K562 (cell line): ENCODE measurements around the gene MAP1LC3B2. TPM values are rescaled to one million over a fixed set of nuclear protein-coding genes. Genes with fewer than 3 reads are reported as not detected.

Experiments used
- ATAC-seq: fragments of 200-7000 bp; cut with Tn5 transposase; 3 replicates; pipeline ENCODE4 v1.9.1; 2020; ENCODE audit warnings: moderate library complexity
- BruUV-seq: library from RNA; stranded (reverse); fragments of 400-500 nt; replicated peaks from 2 replicates; lab custom pipeline; 2021; lab: Mats Ljungman, UMichigan
- CTCF ChIA-PET: fragments of 300-600 bp; formaldehyde crosslinking; extraction: SDS; loops from one replicate; lab custom pipeline; 2021; ENCODE audit warnings: low intra/inter-chr PET ratio; lab: Yijun Ruan, JAX
- POLR2A ChIA-PET: fragments of 300-600, 350-650 bp; sonication (Branson Sonifier 250); formaldehyde crosslinking; extraction: SDS; loops from one replicate; lab custom pipeline; 2021; ENCODE audit warnings: antibody characterized with exemption, inconsistent platforms; lab: Yijun Ruan, JAX
- DNase-seq, 4 experiments: peaks; one replicate each; pipeline versions ENCODE4 v3.0.0 to v3.0.0-alpha.2; 2011 to 2018; ENCODE audit warnings: low spot score in 3 of 4, mixed read lengths in 3 of 4; ENCODE audit errors: extremely low read depth in 1 of 4
- FAIRE-seq: peaks from 2 replicates; lab custom pipeline; 2011; peaks lifted over from hg19 to GRCh38; lab: Jason Lieb, UNC
- H2AFZ ChIP-seq: 2 replicates; pipeline ENCODE4 v1.6.0; 2011; ENCODE audit warnings: low read depth, low read length, control low read depth, inconsistent platforms
- H3K27ac ChIP-seq: fragments of 200-600 bp; 3 replicates; pipeline ENCODE4 v1.8.0; 2011; ENCODE audit warnings: low read depth, mild to moderate bottlenecking, control low read depth, inconsistent platforms, low read length, moderate library complexity, mixed read lengths; ENCODE audit errors: extremely low read depth
- H3K27me3 ChIP-seq, 2 experiments: fragments of 300-600 bp in 1 of 2; 2 replicates in 1 of 2; 3 replicates in 1 of 2; pipeline versions ENCODE4 v1.6.0 to v1.8.0; 2011; ENCODE audit warnings: inconsistent platforms in 2 of 2, low read length in 2 of 2, mild to moderate bottlenecking in 1 of 2, mixed read lengths in 1 of 2, moderate library complexity in 1 of 2; ENCODE audit not compliant: control insufficient read depth in 2 of 2, insufficient read depth in 2 of 2
- H3K36me3 ChIP-seq: fragments of 300-600 bp; 3 replicates; pipeline ENCODE4 v1.8.0; 2011; ENCODE audit warnings: mild to moderate bottlenecking, low read length, inconsistent platforms; ENCODE audit not compliant: control insufficient read depth, insufficient read depth
- H3K4me1 ChIP-seq, 2 experiments: fragments of 200-600 bp in 1 of 2; replicated peaks in 1 of 2; 2 replicates in 1 of 2; 3 replicates in 1 of 2; pipeline versions ENCODE4 v1.5.1 to v1.8.0; 2011; ENCODE audit warnings: inconsistent platforms in 2 of 2, low read length in 2 of 2, mild to moderate bottlenecking in 1 of 2, mixed read lengths in 1 of 2, moderate library complexity in 1 of 2; ENCODE audit not compliant: control insufficient read depth in 2 of 2, insufficient read depth in 2 of 2
- H3K4me2 ChIP-seq: 2 replicates; pipeline ENCODE4 v1.6.1; 2011; ENCODE audit warnings: low read length, control low read depth, inconsistent platforms, mixed read lengths; ENCODE audit not compliant: insufficient read depth
- H3K4me3 ChIP-seq: fragments of 200-600 bp; sonication (generic), shearing (Covaris generic); 2 replicates; pipeline ENCODE4 v1.5.1; 2016; ENCODE audit warnings: control low read depth, inconsistent platforms
- H3K79me2 ChIP-seq: fragments of 200-600 bp; 3 replicates; pipeline ENCODE4 v1.8.0; 2011; ENCODE audit warnings: low read length, inconsistent platforms; ENCODE audit not compliant: control insufficient read depth, insufficient read depth
- H3K9ac ChIP-seq, 2 experiments: 2 replicates each; pipeline versions ENCODE4 v1.6.0 to v1.6.1; 2011; ENCODE audit warnings: low read depth in 2 of 2, low read length in 2 of 2, control low read depth in 1 of 2, inconsistent platforms in 1 of 2, mild to moderate bottlenecking in 1 of 2, mixed read lengths in 1 of 2; ENCODE audit not compliant: insufficient read depth in 1 of 2
- H3K9me1 ChIP-seq: one replicate; pipeline ENCODE4 v1.6.0; 2011; ENCODE audit warnings: inconsistent platforms, mild to moderate bottlenecking, low read length, moderate library complexity; ENCODE audit not compliant: control insufficient read depth, insufficient read depth
- H3K9me3 ChIP-seq: replicated peaks from 2 replicates; pipeline ENCODE4 v1.5.1; 2011; ENCODE audit warnings: low read depth, low read length, inconsistent platforms; ENCODE audit not compliant: control insufficient read depth, insufficient read depth
- H4K20me1 ChIP-seq: replicated peaks from 2 replicates; pipeline ENCODE4 v1.6.1; 2011; ENCODE audit warnings: low read length, inconsistent platforms, mixed read lengths; ENCODE audit not compliant: control insufficient read depth, insufficient read depth
- ARID1B ChIP-seq: fragments of 450-650 bp; IDR thresholded peaks from 2 replicates; pipeline ENCODE4 v1.6.1; 2016; ENCODE audit warnings: antibody characterized with exemption, mild to moderate bottlenecking, inconsistent platforms
- CBFA2T2 ChIP-seq: fragments of 450-650 bp; conservative IDR thresholded peaks from 2 replicates; pipeline ENCODE4 v1.6.1; 2017; ENCODE audit warnings: mild to moderate bottlenecking
- DACH1 ChIP-seq: fragments of 450-650 bp; IDR thresholded peaks from 2 replicates; pipeline ENCODE4 v1.6.1; 2018; ENCODE audit not compliant: partially characterized antibody
- DPF2 ChIP-seq: fragments of 450-650 bp; IDR thresholded peaks from 2 replicates; pipeline ENCODE4 v1.6.1; 2016
- FOSL1 ChIP-seq: fragments of 200-800 bp; sonication (Bioruptor generic); conservative IDR thresholded peaks from 2 replicates; pipeline ENCODE4 v1.6.1; 2016; ENCODE audit warnings: missing genetic modification characterization, missing compliant biosample characterization
- FOXA3 ChIP-seq, 2 experiments: fragments of 450-650 bp in 1 of 2; sonication (generic) in 1 of 2; formaldehyde crosslinking; IDR thresholded peaks in 1 of 2; conservative IDR thresholded peaks in 1 of 2; 2 replicates each; pipeline versions ENCODE4 v1.4.0 to v1.8.0; 2020 to 2022; ENCODE audit warnings: mild to moderate bottlenecking in 2 of 2, missing genetic modification reagents in 1 of 2
- HDAC2 ChIP-seq: fragments of 450-650 bp; IDR thresholded peaks from 2 replicates; pipeline ENCODE4 v1.6.1; 2016; ENCODE audit warnings: mild to moderate bottlenecking
- IRF1 ChIP-seq: sonication (generic); formaldehyde crosslinking; IDR thresholded peaks from 2 replicates; pipeline ENCODE4 v1.8.0; 2022; ENCODE audit warnings: missing genetic modification reagents, mild to moderate bottlenecking, borderline replicate concordance
- KDM1A ChIP-seq, 2 experiments: fragments of 450-650 bp; IDR thresholded peaks; 2 replicates each; pipeline ENCODE4 v1.6.1; 2016; ENCODE audit warnings: mild to moderate bottlenecking in 2 of 2
- MEF2A ChIP-seq: IDR thresholded peaks from 2 replicates; pipeline ENCODE4 v1.6.1; 2011; ENCODE audit warnings: low read depth, mild to moderate bottlenecking, low read length, moderate library complexity; ENCODE audit not compliant: control insufficient read depth
- MEIS2 ChIP-seq: fragments of 450-650 bp; IDR thresholded peaks from 2 replicates; pipeline ENCODE4 v1.6.1; 2014; ENCODE audit warnings: mild to moderate bottlenecking; ENCODE audit not compliant: partially characterized antibody
- NCOR1 ChIP-seq: fragments of 450-650 bp; IDR thresholded peaks from 2 replicates; pipeline ENCODE4 v1.6.1; 2016; ENCODE audit warnings: mild to moderate bottlenecking, moderate library complexity
- NRF1 ChIP-seq, 2 experiments: fragments of 450-650 bp; IDR thresholded peaks in 1 of 2; conservative IDR thresholded peaks in 1 of 2; 2 replicates each; pipeline ENCODE4 v1.6.1; 2014; ENCODE audit warnings: mild to moderate bottlenecking in 2 of 2
- PRMT5 ChIP-seq: sonication (generic); formaldehyde crosslinking; IDR thresholded peaks from 2 replicates; pipeline ENCODE4 v1.5.0; 2020; ENCODE audit warnings: missing genetic modification reagents
- PYGO2 ChIP-seq: fragments of 450-650 bp; IDR thresholded peaks from 2 replicates; pipeline ENCODE4 v1.6.1; 2016; ENCODE audit warnings: mild to moderate bottlenecking, missing genetic modification characterization, moderate library complexity, missing compliant biosample characterization
- RBM15 ChIP-seq: fragments of 200-400 bp; formaldehyde crosslinking; IDR thresholded peaks from 2 replicates; pipeline ENCODE4 v1.6.1; 2018; ENCODE audit warnings: mild to moderate bottlenecking, low read length, moderate library complexity; ENCODE audit not compliant: insufficient read depth
- RBM34 ChIP-seq: fragments of 200-400 bp; formaldehyde crosslinking; IDR thresholded peaks from 2 replicates; pipeline ENCODE4 v1.6.1; 2018; ENCODE audit warnings: low read length, borderline replicate concordance; ENCODE audit not compliant: insufficient read depth
- SMARCA4 ChIP-seq: fragments of 450-650 bp; IDR thresholded peaks from 2 replicates; pipeline ENCODE4 v1.6.1; 2016
- SMARCB1 ChIP-seq: IDR thresholded peaks from 2 replicates; pipeline ENCODE4 v1.6.1; 2011; ENCODE audit warnings: improper control_type of control experiment, low read depth; ENCODE audit not compliant: insufficient read length
- TAL1 ChIP-seq: fragments of 450-650 bp; IDR thresholded peaks from 2 replicates; pipeline ENCODE4 v1.6.1; 2016; ENCODE audit warnings: mild to moderate bottlenecking
- TCFL5 ChIP-seq: fragments of 250-450 bp; sonication (Bioruptor Pico); conservative IDR thresholded peaks from 2 replicates; pipeline ENCODE4 v1.6.1; 2021; ENCODE audit warnings: mild to moderate bottlenecking, moderate library complexity, matching md5 sums
- TEAD4 ChIP-seq, 2 experiments: sonication (generic) in 1 of 2; formaldehyde crosslinking in 1 of 2; IDR thresholded peaks; 2 replicates each; pipeline versions ENCODE4 v1.6.1 to v1.8.0; 2012 to 2022; ENCODE audit warnings: borderline replicate concordance in 1 of 2, inconsistent platforms in 1 of 2, low read length in 1 of 2, mild to moderate bottlenecking in 1 of 2, missing genetic modification reagents in 1 of 2
- ZNF143 ChIP-seq: sonication (generic); formaldehyde crosslinking; IDR thresholded peaks from 2 replicates; pipeline ENCODE4 v1.9.0; 2022; ENCODE audit warnings: mild to moderate bottlenecking, missing genetic modification reagents
- ZNF212 ChIP-seq: fragments of 450-650 bp; formaldehyde crosslinking; IDR thresholded peaks from 2 replicates; pipeline ENCODE4 v1.4.0; 2020; ENCODE audit warnings: mild to moderate bottlenecking
- ZNF263 ChIP-seq: sonication (generic); formaldehyde crosslinking; IDR thresholded peaks from 2 replicates; pipeline ENCODE4 v1.8.0; 2022; ENCODE audit warnings: mild to moderate bottlenecking, missing genetic modification reagents, borderline replicate concordance
- ZNF780A ChIP-seq: fragments of 250-450 bp; sonication (Bioruptor Pico); IDR thresholded peaks from 2 replicates; pipeline ENCODE4 v1.5.0; 2021; ENCODE audit warnings: mild to moderate bottlenecking
- WGBS: fragments of 100-300 bp; shearing (Covaris generic); methylation state at CpG from one replicate; pipeline ENCODE4 v1.1.6; 2016; ENCODE audit warnings: low coverage, mixed read lengths; ENCODE audit not compliant: insufficient coverage; ENCODE audit errors: missing lambda C conversion rate; 5-methylcytosine and 5-hydroxymethylcytosine counted together
- in situ Hi-C: fragments of 300-500 bp; cut with MboI; formaldehyde crosslinking; loops from 4 replicates; pipeline ENCODE4 v1.15.0; 2018; ENCODE audit warnings: inconsistent platforms, mixed read lengths
- intact Hi-C: fragments of 100-400 bp; cut with micrococcal nuclease; formaldehyde crosslinking; loops from 2 replicates; pipeline ENCODE4 v1.14.2; 2022
- polyA plus RNA-seq, 8 experiments: library from polyadenylated mRNA; depleted of rRNA in 4 of 8; stranded (reverse) in 5 of 8; unstranded in 3 of 8; fragments of >200 nt; fragmentation: Nextera tagmentation in 2 of 8; fragmentation: Illumina TruSeq in 1 of 8; extraction: Ambion mirVana in 2 of 8; extraction: Trizol in 1 of 8; gene quantifications; 2 replicates each; pipeline versions ENCODE4 v1.2.1 to v1.2.3, GENCODE V29; 2011 to 2014; ENCODE audit warnings: inconsistent platforms in 1 of 8, missing spikeins in 1 of 8
- total RNA-seq, 7 experiments: library from RNA; depleted of rRNA in 6 of 7; stranded (reverse); fragments of >200 nt in 6 of 7; fragmentation: Illumina TruSeq in 2 of 7; extraction: Trizol in 2 of 7; gene quantifications; 2 replicates each; pipeline versions ENCODE4 v1.2.1 to v1.2.3, GENCODE V29; 2011 to 2021; ENCODE audit warnings: low replicate concordance in 1 of 7

The MAP1LC3B2 gene
- total and polyA plus RNA-seq, 9 of the 15 experiments (the other 6 are each of a cell fraction or from before 2014, with no cell fraction given): 0.53 to 2.8 (median 0.76) TPM; not detected in 2

DNA sequence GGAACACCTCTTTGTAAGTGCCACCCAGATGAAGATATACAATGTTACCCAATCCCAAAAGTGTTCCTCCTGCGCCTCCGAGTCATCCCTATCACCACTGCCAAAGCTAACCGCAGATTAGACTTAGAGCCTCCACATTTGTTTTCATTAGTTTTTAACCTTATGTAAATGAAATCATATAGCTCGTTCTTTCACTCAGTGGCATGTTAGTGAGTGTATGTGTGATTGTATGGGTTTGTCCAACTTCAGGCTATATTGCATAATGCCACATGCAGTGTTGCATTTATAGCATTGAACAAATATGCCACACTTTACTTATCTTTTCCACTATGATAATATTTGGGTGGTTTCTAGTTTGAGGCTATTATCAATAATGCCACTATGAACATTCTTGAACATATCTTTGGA is 18.0 kb downstream of the MAP1LC3B2 start:
- Histone ChIP-seq H3K79me2 (no peaks in the 10 kb centered on the region), H3K4me1 (peaks cover 8 to 9% of the 10 kb centered on the region in 2 experiments), H3K9me3 (no peaks in the 10 kb centered on the region), H3K4me2 (peak overlapping the region; percentile 6; the same call in 1 of the 2 replicates), H4K20me1 (no peaks in the 10 kb centered on the region), H3K4me3 (no peak overlapping the region), H3K9me1 (no peaks in the 10 kb centered on the region), H3K27me3 (no peaks in the 10 kb centered on the region), H3K27ac (no peak overlapping the region), H3K9ac (no peak overlapping the region), H2AFZ (no peak overlapping the region), H3K36me3 (no peaks in the 10 kb centered on the region)
- no TSS peak for BruUV-seq
- WGBS: 6% methylated on average over 4 of the region's 4 CpGs
- in situ Hi-C loops (no loop called here), intact Hi-C loops (no loop called here)
- ChIA-PET CTCF (no interaction called here), POLR2A (interaction anchor here (1.6 to 2.5 kb wide), 3 partner anchors 9 to 18 kb away, joined by 5 to 10 read pairs (median 6); partner anchors contain the start of gene MAP1LC3B2)
- FAIRE-seq: peak; percentile 6
- ATAC-seq: peak; percentile 63
- DNase-seq: peak in 1 of 4 experiments; percentile 38
- TF ChIP-seq KDM1A (IDR thresholded peaks at IDR 0.05) (peak; percentile 71 to 74), SMARCB1 (no peak), FOSL1 (peak; percentile 79), NRF1 (conservative IDR thresholded peaks at IDR 0.05 in 1 of 2, IDR thresholded peaks at IDR 0.05 in 1 of 2) (no peak; a peak in 2 of 4 replicates), HDAC2 (0 out of 2 replicates have a peak, but pooled peaks have one; percentile 26), ZNF143 (CRISPR knock-in tag) (no peak), NCOR1 (0 out of 2 replicates have a peak, but pooled peaks have one; percentile 16), ARID1B (peak; percentile 69), PYGO2 (no peak), TCFL5 (CRISPR knock-in tag) (no peak), ZNF212 (CRISPR knock-in tag) (no peak), DPF2 (peak; percentile 57; the same call in 1 of the 2 replicates), ZNF263 (CRISPR knock-in tag) (0 out of 2 replicates have a peak, but pooled peaks have one; percentile 37), TEAD4 (IDR thresholded peaks at IDR 0.05; ENCODE audit: low read length) (peak; percentile 60), TEAD4 (CRISPR knock-in tag; IDR thresholded peaks at IDR 0.05; ENCODE audit: borderline replicate concordance) (no peak), PRMT5 (no peak), ZNF780A (CRISPR knock-in tag) (no peak), TAL1 (0 out of 2 replicates have a peak, but pooled peaks have one; percentile 4), RBM15 (no peak), MEF2A (no peak), CBFA2T2 (0 out of 2 replicates have a peak, but pooled peaks have one; percentile 16), RBM34 (no peak), FOXA3 (CRISPR knock-in tag; conservative IDR thresholded peaks at IDR 0.05 in 1 of 2, IDR thresholded peaks at IDR 0.05 in 1 of 2) (peak in 1 of 2 experiments; percentile 41; a peak in 2 of 4 replicates), DACH1 (no peak), IRF1 (CRISPR knock-in tag) (no peak), SMARCA4 (peak; percentile 73), MEIS2 (no peak)
